SJSA1 (cell line): ENCODE results near the gene GM2A. TPM values are rescaled to one million over a fixed set of nuclear protein-coding genes. Genes with fewer than 3 reads are reported as not detected.

Experiments used
- DNase-seq, 2 experiments: peaks; one replicate each; pipeline ENCODE4 v3.0.0-alpha.2; 2015 to 2020; ENCODE audit warnings: low spot score in 2 of 2, low read depth in 1 of 2
- H3K27ac ChIP-seq: fragments of 250-450 bp; sonication (Bioruptor Pico); 2 replicates; pipeline ENCODE4 v1.5.1; 2020; ENCODE audit warnings: mild to moderate bottlenecking, moderate library complexity
- H3K27me3 ChIP-seq: fragments of 250-450 bp; sonication (Bioruptor Pico); replicated peaks from 2 replicates; pipeline ENCODE4 v1.5.1; 2020; ENCODE audit warnings: mild to moderate bottlenecking, moderate library complexity
- H3K36me3 ChIP-seq: fragments of 250-450 bp; sonication (Bioruptor Pico); 2 replicates; pipeline ENCODE4 v1.5.1; 2020; ENCODE audit warnings: mild to moderate bottlenecking
- H3K4me1 ChIP-seq: fragments of 250-450 bp; sonication (Bioruptor Pico); replicated peaks from 2 replicates; pipeline ENCODE4 v1.6.1; 2021; ENCODE audit warnings: mild to moderate bottlenecking
- H3K4me3 ChIP-seq: fragments of 250-450 bp; sonication (Bioruptor Pico); 2 replicates; pipeline ENCODE4 v1.5.1; 2020; ENCODE audit warnings: mild to moderate bottlenecking
- H3K9me3 ChIP-seq: fragments of 250-450 bp; sonication (Bioruptor Pico); replicated peaks from 2 replicates; pipeline ENCODE4 v1.5.1; 2020; ENCODE audit warnings: mild to moderate bottlenecking
- total RNA-seq: library from RNA; depleted of rRNA; stranded (reverse); fragments of >200 nt; shearing (Covaris generic); gene quantifications from 2 replicates; pipeline ENCODE4 v1.2.3, GENCODE V29; 2014; rRNA removed

GM2A gene
- total RNA-seq, result 16.7 and 27.4 TPM in 2 replicates

DNA sequence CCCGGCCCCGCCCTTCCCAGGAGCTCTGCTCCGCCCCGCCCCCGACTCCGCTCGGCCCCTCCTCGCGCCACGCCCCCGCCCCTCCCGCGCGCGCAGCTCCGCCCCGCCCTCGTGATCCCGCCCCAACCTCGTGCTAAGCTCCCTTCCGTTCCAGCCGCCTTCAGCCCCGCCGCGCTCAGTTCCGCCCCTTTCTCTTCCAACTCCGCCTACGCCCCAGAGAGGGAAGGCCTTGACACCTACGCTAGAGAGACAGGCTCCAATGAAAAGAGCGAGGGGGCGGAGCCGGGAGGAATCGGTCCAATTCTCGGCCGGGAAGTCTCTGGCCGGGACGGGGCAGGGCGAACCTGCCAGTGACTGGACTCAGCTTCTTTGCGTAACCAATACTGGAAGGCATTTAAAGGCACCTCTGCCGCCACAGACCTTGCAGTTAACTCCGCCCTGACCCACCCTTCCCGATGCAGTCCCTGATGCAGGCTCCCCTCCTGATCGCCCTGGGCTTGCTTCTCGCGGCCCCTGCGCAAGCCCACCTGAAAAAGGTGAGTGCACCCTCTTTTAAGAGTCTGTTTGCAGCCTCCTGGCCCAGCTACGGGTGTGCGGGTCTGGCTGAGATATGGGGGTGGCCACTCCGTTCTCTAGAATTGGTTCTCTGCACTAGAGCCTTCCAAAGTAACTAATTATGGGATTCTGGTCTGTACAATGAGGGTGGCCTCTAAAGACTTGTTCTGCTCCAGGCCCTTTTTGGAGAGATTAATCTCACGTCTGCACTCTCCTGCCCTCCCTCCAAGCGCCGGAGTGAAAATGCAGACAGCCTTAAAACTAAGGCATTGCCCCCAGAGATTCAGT is at the start of gene GM2A:
Gene GM2A, plus strand, starts transcription at position 424 of the 843 bp plus-strand sequence. Its CDS starts 32 bp downstream, at position 456.
- Histone ChIP-seq H3K4me3 (peak within 1 kb of the TSS; percentile 41), H3K9me3 (no peaks in the 10 kb centered on the region), H3K36me3 (no peaks in the 10 kb centered on the region), H3K27ac (no peak within 1 kb of the TSS), H3K4me1 (peaks cover 12% of the 10 kb centered on the region), H3K27me3 (no peaks in the 10 kb centered on the region)
- peak; percentile 99 to 100 for DNase-seq

- H3K9me3 ChIP-seq, result no peaks in the 10 kb centered on the region
- H3K27ac ChIP-seq, result no peak overlapping the region
- no peaks in the 10 kb centered on the region for H3K4me1 ChIP-seq
- H3K4me3 ChIP-seq, result no peak overlapping the region
- DNase-seq, result peak in 1 of 2 experiments; percentile 16
- no peaks in the 10 kb centered on the region for H3K36me3 ChIP-seq
- no peaks in the 10 kb centered on the region for H3K27me3 ChIP-seq
Observed at GRCh38 chr5:151204051-151204450, 48.9 kb upstream of the GM2A start.

GRCh38 chr5:151205411-151205810 is 47.6 kb upstream of the GM2A start:
- DNase-seq, result peak in 1 of 2 experiments; percentile 43
- Histone ChIP-seq H3K4me3 (no peak overlapping the region), H3K27me3 (no peaks in the 10 kb centered on the region), H3K36me3 (no peaks in the 10 kb centered on the region), H3K4me1 (no peaks in the 10 kb centered on the region), H3K9me3 (no peaks in the 10 kb centered on the region), H3K27ac (no peak overlapping the region)

DNA sequence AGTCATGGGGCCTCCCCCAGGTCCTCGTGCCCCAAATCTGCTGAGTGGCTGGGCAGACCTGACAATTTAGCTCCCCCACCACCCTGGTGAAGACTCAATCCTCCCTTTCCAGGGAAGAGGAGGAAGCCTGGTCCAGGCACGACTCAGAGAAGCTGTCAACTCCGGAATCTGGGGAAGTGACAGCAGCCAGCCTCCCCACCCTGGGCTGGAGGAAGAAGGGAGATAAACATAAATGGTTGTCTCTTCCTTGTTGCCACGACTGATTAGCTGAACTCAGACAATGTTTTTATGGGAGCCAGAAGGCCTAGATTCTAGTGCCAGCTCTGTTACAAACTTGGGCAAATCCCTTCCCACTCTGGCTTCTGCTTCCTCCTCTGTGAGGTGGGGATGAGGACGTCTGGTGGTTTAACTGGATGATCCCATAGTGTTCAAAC is 44.5 kb upstream of the GM2A start:
- H3K4me3 ChIP-seq, result no peak overlapping the region
- no peaks in the 10 kb centered on the region for H3K36me3 ChIP-seq
- no peak overlapping the region for H3K27ac ChIP-seq
- DNase-seq, result peak in 1 of 2 experiments; percentile 39
- no peaks in the 10 kb centered on the region for H3K9me3 ChIP-seq
- no peaks in the 10 kb centered on the region for H3K27me3 ChIP-seq
- H3K4me1 ChIP-seq, result no peaks in the 10 kb centered on the region

DNA sequence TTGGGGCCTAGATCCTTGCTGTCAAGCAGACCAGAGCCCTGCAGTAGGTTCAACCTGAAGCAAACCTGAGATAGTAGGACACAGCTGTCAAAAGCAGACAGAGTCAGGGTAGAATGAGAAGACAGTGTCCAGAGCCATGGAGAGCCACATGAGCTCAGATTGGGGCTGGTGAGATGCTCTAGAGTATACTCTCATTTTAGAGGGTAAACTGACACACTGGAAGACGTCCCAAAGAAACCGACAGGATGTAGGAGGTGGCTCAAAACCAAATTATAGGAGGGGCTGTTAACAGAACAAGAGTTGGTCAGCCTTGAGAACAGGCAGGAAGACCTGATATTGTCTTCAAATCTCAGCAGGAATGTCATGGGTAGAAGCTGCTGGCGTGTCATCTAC is 40.6 kb upstream of the GM2A start:
- no peak overlapping the region for H3K27ac ChIP-seq
- no peaks in the 10 kb centered on the region for H3K27me3 ChIP-seq
- no peaks in the 10 kb centered on the region for H3K4me1 ChIP-seq
- DNase-seq, result no peak
- H3K9me3 ChIP-seq, result no peaks in the 10 kb centered on the region
- H3K36me3 ChIP-seq, result no peaks in the 10 kb centered on the region
- no peak overlapping the region for H3K4me3 ChIP-seq

DNA sequence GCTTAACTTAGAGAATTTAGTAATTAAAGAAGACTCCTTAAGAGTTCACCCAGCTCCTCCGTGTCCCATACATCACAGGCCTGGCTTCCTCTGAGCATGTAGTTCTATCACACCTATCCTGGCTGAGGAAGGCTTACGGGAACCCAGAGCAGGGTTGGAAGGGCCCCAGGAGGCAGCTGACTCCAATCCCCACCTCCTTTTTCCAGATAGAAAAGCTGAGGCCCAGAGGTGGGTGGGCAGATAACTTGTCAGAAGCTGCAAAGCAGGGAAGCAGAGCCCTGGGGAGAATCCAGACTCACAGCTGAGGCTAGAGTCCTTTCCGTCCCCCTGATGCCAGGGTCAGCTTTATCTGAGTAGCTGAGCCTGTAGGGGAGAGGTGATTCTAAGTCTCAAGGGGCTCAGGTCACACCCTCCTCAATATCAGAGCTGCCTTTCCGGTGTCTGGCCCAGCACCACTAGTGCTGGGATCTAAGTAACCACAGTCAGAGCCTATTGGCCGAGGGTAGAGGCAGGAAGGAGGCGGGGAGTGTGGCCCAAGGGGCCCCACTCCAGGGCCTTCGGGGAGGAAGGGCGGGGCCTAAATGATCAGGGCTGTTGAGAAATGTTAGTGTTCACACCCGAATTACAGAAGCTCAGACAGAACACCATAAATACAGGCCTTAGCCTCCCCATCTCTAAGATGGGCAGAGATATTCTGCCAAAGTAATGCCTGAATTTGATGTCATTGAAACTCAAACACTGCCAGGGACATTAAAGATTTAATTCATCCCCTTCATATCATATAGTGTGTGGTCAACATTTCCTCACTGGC is 39.0 kb upstream of the GM2A start:
- 0 out of 2 replicates have a peak, but pooled peaks cover 3% of the 10 kb centered on the region for H3K27me3 ChIP-seq
- DNase-seq, result peak in 1 of 2 experiments; percentile 46
- H3K9me3 ChIP-seq, result no peaks in the 10 kb centered on the region
- no peaks in the 10 kb centered on the region for H3K4me1 ChIP-seq
- no peak overlapping the region for H3K4me3 ChIP-seq
- no peak overlapping the region for H3K27ac ChIP-seq
- no peaks in the 10 kb centered on the region for H3K36me3 ChIP-seq

- H3K4me3 ChIP-seq, result no peak overlapping the region
- H3K4me1 ChIP-seq, result no peaks in the 10 kb centered on the region
- H3K9me3 ChIP-seq, result no peaks in the 10 kb centered on the region
- no peaks in the 10 kb centered on the region for H3K36me3 ChIP-seq
- 0 out of 2 replicates have a peak, but pooled peaks cover 3% of the 10 kb centered on the region for H3K27me3 ChIP-seq
- no peak overlapping the region for H3K27ac ChIP-seq
- DNase-seq, result peak in 1 of 2 experiments; percentile 37
Observed at GRCh38 chr5:151214614-151215545, 38.1 kb upstream of the GM2A start.

DNA sequence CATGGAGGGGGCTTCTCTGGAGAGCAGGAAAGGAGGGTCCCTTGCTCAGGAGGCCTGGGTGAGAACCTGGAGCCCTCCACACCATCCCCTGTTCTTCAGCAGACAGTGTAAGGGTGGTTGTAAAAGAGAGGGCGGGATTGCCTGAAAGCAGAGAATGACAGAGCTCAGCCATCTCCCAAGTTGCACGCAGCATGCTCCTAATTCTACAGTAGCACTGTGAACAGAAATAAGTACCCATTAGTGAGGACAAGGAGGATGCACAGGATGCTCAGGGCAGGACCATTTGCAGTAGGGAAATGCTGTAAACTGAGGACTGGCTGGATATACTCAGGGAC is 37.5 kb upstream of the GM2A start:
- no peak for DNase-seq
- Histone ChIP-seq H3K27me3 (0 out of 2 replicates have a peak, but pooled peaks cover 3% of the 10 kb centered on the region), H3K9me3 (no peaks in the 10 kb centered on the region), H3K27ac (no peak overlapping the region), H3K36me3 (no peaks in the 10 kb centered on the region), H3K4me3 (no peak overlapping the region), H3K4me1 (no peaks in the 10 kb centered on the region)

DNA sequence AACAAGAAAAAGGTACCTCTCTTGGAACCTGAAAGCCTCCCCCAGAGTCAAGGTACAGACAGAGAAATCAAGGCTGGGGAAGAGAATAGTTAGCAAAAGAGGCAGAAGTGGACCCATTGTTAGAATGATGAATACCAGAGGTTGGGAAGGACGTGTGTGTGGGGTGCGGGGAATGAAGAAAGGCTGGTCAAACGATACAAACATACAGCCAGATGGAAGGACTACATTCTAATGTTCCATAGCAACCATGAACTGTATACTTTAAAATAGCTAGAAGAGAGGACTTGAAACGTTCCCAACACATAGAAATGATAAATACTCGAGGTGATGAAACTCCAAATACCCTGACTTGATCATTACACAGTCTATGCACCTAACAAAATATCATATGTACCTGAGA is 36.2 kb upstream of the GM2A start:
- Histone ChIP-seq H3K9me3 (no peaks in the 10 kb centered on the region), H3K36me3 (no peaks in the 10 kb centered on the region)

GRCh38 chr5:151218177-151218576 is 34.8 kb upstream of the GM2A start:
- no peak overlapping the region for H3K4me3 ChIP-seq
- H3K27ac ChIP-seq, result no peak overlapping the region
- DNase-seq, result no peak
- 0 out of 2 replicates have a peak, but pooled peaks cover 3% of the 10 kb centered on the region for H3K27me3 ChIP-seq
- H3K36me3 ChIP-seq, result no peaks in the 10 kb centered on the region
- H3K9me3 ChIP-seq, result no peaks in the 10 kb centered on the region
- peaks cover under 1% of the 10 kb centered on the region; the same call in 1 of the 2 replicates for H3K4me1 ChIP-seq

More for the DNA sequence above, 36.2 kb upstream of the GM2A start:
- no peaks in the 10 kb centered on the region for H3K4me1 ChIP-seq
- H3K4me3 ChIP-seq, result no peak overlapping the region
- no peak overlapping the region for H3K27ac ChIP-seq
- no peak for DNase-seq
- 0 out of 2 replicates have a peak, but pooled peaks cover 3% of the 10 kb centered on the region for H3K27me3 ChIP-seq

DNA sequence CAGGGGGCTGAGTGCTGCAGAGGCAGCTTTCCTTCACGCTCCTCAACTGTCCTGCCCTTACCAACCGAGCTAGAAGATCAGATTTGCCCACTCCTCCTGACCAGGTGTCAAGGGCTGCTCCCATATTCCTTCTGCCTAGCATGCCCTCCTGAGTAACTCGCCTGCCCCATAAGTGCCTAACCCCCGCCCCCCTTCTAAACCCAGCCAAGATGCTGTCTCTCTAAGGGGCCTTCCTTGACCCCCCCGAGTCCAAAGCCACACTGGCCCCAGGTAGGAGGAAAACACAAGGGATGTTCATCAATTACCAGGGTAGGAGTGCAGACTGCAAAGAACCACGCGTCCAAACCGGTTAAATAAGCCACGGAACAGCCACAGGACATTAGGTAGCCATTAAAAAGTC is 33.8 kb upstream of the GM2A start:
- no peaks in the 10 kb centered on the region for H3K36me3 ChIP-seq
- peaks cover 4% of the 10 kb centered on the region for H3K4me1 ChIP-seq

DNA sequence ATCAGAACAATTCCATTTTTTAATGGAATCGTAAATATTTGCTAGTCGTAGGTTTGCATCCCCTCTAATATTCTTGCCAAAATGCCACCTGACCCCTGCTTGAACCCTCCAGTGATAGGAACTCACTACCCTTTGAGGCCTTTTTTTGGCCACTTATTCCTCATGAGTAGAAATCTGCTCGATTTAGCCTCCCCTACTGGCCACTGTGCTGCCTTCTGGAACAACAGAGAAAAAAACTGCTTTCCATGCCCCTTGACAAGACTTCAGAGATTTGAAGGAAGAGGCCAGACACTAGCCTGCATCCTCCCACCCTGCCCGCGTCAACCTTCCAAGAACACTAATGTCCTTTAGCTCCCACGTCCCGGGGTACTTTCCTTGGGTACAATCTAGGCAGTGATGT is 33.2 kb upstream of the GM2A start:
- H3K36me3 ChIP-seq, result no peaks in the 10 kb centered on the region
- H3K27me3 ChIP-seq, result 0 out of 2 replicates have a peak, but pooled peaks cover 3% of the 10 kb centered on the region
- peaks cover 4% of the 10 kb centered on the region for H3K4me1 ChIP-seq

More for the DNA sequence above, 33.8 kb upstream of the GM2A start:
- H3K4me3 ChIP-seq, result no peak overlapping the region
- H3K27me3 ChIP-seq, result 0 out of 2 replicates have a peak, but pooled peaks cover 3% of the 10 kb centered on the region
- no peaks in the 10 kb centered on the region for H3K9me3 ChIP-seq
- no peak for DNase-seq
- no peak overlapping the region for H3K27ac ChIP-seq

GRCh38 chr5:151221574-151221973 is 31.4 kb upstream of the GM2A start:
- 0 out of 2 replicates have a peak, but pooled peaks cover 3% of the 10 kb centered on the region for H3K27me3 ChIP-seq
- H3K9me3 ChIP-seq, result no peaks in the 10 kb centered on the region
- peaks cover 4% of the 10 kb centered on the region for H3K4me1 ChIP-seq
- DNase-seq, result no peak
- no peak overlapping the region for H3K4me3 ChIP-seq
- no peaks in the 10 kb centered on the region for H3K36me3 ChIP-seq
- H3K27ac ChIP-seq, result no peak overlapping the region

More for the DNA sequence above, 33.2 kb upstream of the GM2A start:
- Histone ChIP-seq H3K9me3 (no peaks in the 10 kb centered on the region), H3K27ac (no peak overlapping the region), H3K4me3 (no peak overlapping the region)
- no peak for DNase-seq
